ENCODE results near the gene LARGE1.

The LARGE1 gene

GRCh38 chr22:33650244-33650643, 270.0 kb downstream of the LARGE1 start:
- DNase-seq, result no peak

GRCh38 chr22:33648478-33648877, 271.8 kb downstream of the LARGE1 start:
- DNase-seq, result no peak

- DNase-seq, result no peak
These were observed 279.4 kb downstream of the LARGE1 start for GRCh38 chr22:33640900-33641299.

- no peak for DNase-seq
These were observed 280.6 kb downstream of the LARGE1 start for GRCh38 chr22:33639588-33640254.

- DNase-seq, result no peak
These were observed 284.5 kb downstream of the LARGE1 start for GRCh38 chr22:33635766-33636165.

GRCh38 chr22:33631777-33632176, 288.5 kb downstream of the LARGE1 start:
- no peak for DNase-seq

GRCh38 chr22:33625959-33626358, 294.3 kb downstream of the LARGE1 start:
- no peak for DNase-seq

- no peak for DNase-seq
These were observed 300.2 kb downstream of the LARGE1 start for GRCh38 chr22:33620085-33620484.

- no peak for DNase-seq
These were observed 313.8 kb downstream of the LARGE1 start for GRCh38 chr22:33606504-33606903.

- DNase-seq, result no peak
These were observed 314.6 kb downstream of the LARGE1 start for GRCh38 chr22:33605666-33606065.

- DNase-seq, result no peak
These were observed 315.1 kb downstream of the LARGE1 start for GRCh38 chr22:33605221-33605620.

- no peak for DNase-seq
These were observed 319.2 kb downstream of the LARGE1 start for GRCh38 chr22:33601062-33601461.

GRCh38 chr22:33600595-33600994, 319.7 kb downstream of the LARGE1 start:
- DNase-seq, result no peak

- no peak for DNase-seq
These were observed 320.2 kb downstream of the LARGE1 start for GRCh38 chr22:33600113-33600512.

GRCh38 chr22:33599596-33599995, 320.7 kb downstream of the LARGE1 start:
- DNase-seq, result no peak

GRCh38 chr22:33598821-33599220, 321.5 kb downstream of the LARGE1 start:
- DNase-seq, result no peak

GRCh38 chr22:33597274-33597985, 322.8 kb downstream of the LARGE1 start:
- DNase-seq, result no peak

- DNase-seq, result no peak
These were observed 326.5 kb downstream of the LARGE1 start for GRCh38 chr22:33593818-33594217.

- DNase-seq, result no peak
These were observed 328.3 kb downstream of the LARGE1 start for GRCh38 chr22:33591946-33592345.

GRCh38 chr22:33589297-33589696, 331.0 kb downstream of the LARGE1 start:
- no peak for DNase-seq

- no peak for DNase-seq
These were observed 331.4 kb downstream of the LARGE1 start for GRCh38 chr22:33588860-33589259.

GRCh38 chr22:33584152-33584551, 336.1 kb downstream of the LARGE1 start:
- DNase-seq, result no peak

- no peak for DNase-seq
These were observed 337.4 kb downstream of the LARGE1 start for GRCh38 chr22:33582822-33583400.

GRCh38 chr22:33580310-33580709, 340.0 kb downstream of the LARGE1 start:
- no peak for DNase-seq

All from NCI-H1436 (cell line).